Activated CD4-positive, alpha-beta T cell treated with anti-CD3 and anti-CD28 coated beads, Interleukin-2, amount 10 ng/mL, durations not matched to agents 24 days and 14 days (primary cell): Measurements from ENCODE around the gene ZNF385D. TPM values are rescaled to one million over a fixed set of nuclear protein-coding genes. Genes with fewer than 3 reads are reported as not detected.

ENCODE experiments used
- DNase-seq: peaks from one replicate; pipeline ENCODE4 v3.0.0; 2022
- H3K27ac Mint-ChIP-seq: one replicate; pipeline ENCODE4 v1.8.0; 2022; ENCODE audit warnings: mild to moderate bottlenecking, mixed read lengths
- H3K27me3 Mint-ChIP-seq: one replicate; pipeline ENCODE4 v1.8.0; 2022; ENCODE audit warnings: mixed read lengths
- H3K36me3 Mint-ChIP-seq: one replicate; pipeline ENCODE4 v1.8.0; 2022; ENCODE audit warnings: low read depth, mild to moderate bottlenecking, mixed read lengths
- H3K4me1 Mint-ChIP-seq: one replicate; pipeline ENCODE4 v1.8.0; 2021; ENCODE audit warnings: mixed read lengths
- H3K4me3 Mint-ChIP-seq: one replicate; pipeline ENCODE4 v1.8.0; 2022; ENCODE audit warnings: mild to moderate bottlenecking, moderate library complexity, mixed read lengths
- H3K9me3 Mint-ChIP-seq: one replicate; pipeline ENCODE4 v1.8.0; 2021; ENCODE audit warnings: mixed read lengths
- intact Hi-C: fragments of 100-400 bp; cut with micrococcal nuclease; formaldehyde crosslinking; loops from one replicate; pipeline ENCODE4 v1.15.1; 2023
- total RNA-seq: library from RNA; stranded (reverse); gene quantifications from 2 replicates; pipeline ENCODE4 v1.2.3, GENCODE V29; 2022

Gene ZNF385D
- total RNA-seq, 1 donor from 2014 or later: not detected

- no peak overlapping the region for H3K27ac Mint-ChIP-seq
- H3K9me3 Mint-ChIP-seq: peaks cover 8% of the 10 kb centered on the region
- no peaks in the 10 kb centered on the region for H3K4me1 Mint-ChIP-seq
- no peaks in the 10 kb centered on the region for H3K36me3 Mint-ChIP-seq
- intact Hi-C loops: no loop called here
- DNase-seq: no peak
- no peaks in the 10 kb centered on the region for H3K27me3 Mint-ChIP-seq
- H3K4me3 Mint-ChIP-seq: no peak overlapping the region
These were observed 315.1 kb downstream of the ZNF385D start for GRCh38 chr3:21435871-21436270.

GRCh38 chr3:21434310-21434709 lies 316.7 kb downstream of the ZNF385D start:
- no peaks in the 10 kb centered on the region for H3K27me3 Mint-ChIP-seq

GRCh38 chr3:21433751-21434150 lies 317.3 kb downstream of the ZNF385D start:
- Mint-ChIP-seq H3K27ac (no peak overlapping the region), H3K27me3 (no peaks in the 10 kb centered on the region), H3K9me3 (peaks cover 8% of the 10 kb centered on the region), H3K4me3 (no peak overlapping the region), H3K36me3 (no peaks in the 10 kb centered on the region), H3K4me1 (no peaks in the 10 kb centered on the region)
- DNase-seq: no peak
- intact Hi-C loops: no loop called here

More at GRCh38 chr3:21434310-21434709, 316.7 kb downstream of the ZNF385D start:
- intact Hi-C loops: no loop called here
- H3K27ac Mint-ChIP-seq: no peak overlapping the region
- H3K4me3 Mint-ChIP-seq: no peak overlapping the region
- DNase-seq: no peak
- H3K4me1 Mint-ChIP-seq: no peaks in the 10 kb centered on the region
- H3K9me3 Mint-ChIP-seq: peaks cover 8% of the 10 kb centered on the region
- no peaks in the 10 kb centered on the region for H3K36me3 Mint-ChIP-seq

GRCh38 chr3:21426920-21427319 lies 324.1 kb downstream of the ZNF385D start:
- no peak overlapping the region for H3K27ac Mint-ChIP-seq
- no peak for DNase-seq
- no peaks in the 10 kb centered on the region for H3K27me3 Mint-ChIP-seq
- H3K4me3 Mint-ChIP-seq: no peak overlapping the region
- no peaks in the 10 kb centered on the region for H3K4me1 Mint-ChIP-seq
- no peaks in the 10 kb centered on the region for H3K9me3 Mint-ChIP-seq
- intact Hi-C loops: no loop called here
- no peaks in the 10 kb centered on the region for H3K36me3 Mint-ChIP-seq

- H3K9me3 Mint-ChIP-seq: no peaks in the 10 kb centered on the region
- H3K36me3 Mint-ChIP-seq: no peaks in the 10 kb centered on the region
- H3K27me3 Mint-ChIP-seq: no peaks in the 10 kb centered on the region
- H3K4me3 Mint-ChIP-seq: no peak overlapping the region
- intact Hi-C loops: no loop called here
- DNase-seq: no peak
- no peak overlapping the region for H3K27ac Mint-ChIP-seq
- no peaks in the 10 kb centered on the region for H3K4me1 Mint-ChIP-seq
These were observed 325.3 kb downstream of the ZNF385D start for GRCh38 chr3:21425715-21426114.

- intact Hi-C loops: no loop called here
- Mint-ChIP-seq H3K4me3 (no peak overlapping the region), H3K36me3 (no peaks in the 10 kb centered on the region), H3K27me3 (no peaks in the 10 kb centered on the region), H3K4me1 (no peaks in the 10 kb centered on the region), H3K27ac (no peak overlapping the region), H3K9me3 (no peaks in the 10 kb centered on the region)
- no peak for DNase-seq
These were observed 329.9 kb downstream of the ZNF385D start for GRCh38 chr3:21421096-21421495.

GRCh38 chr3:21417991-21418390 lies 333.0 kb downstream of the ZNF385D start:
- intact Hi-C loops: no loop called here
- DNase-seq: no peak
- Mint-ChIP-seq H3K27me3 (no peaks in the 10 kb centered on the region), H3K4me1 (no peaks in the 10 kb centered on the region), H3K36me3 (no peaks in the 10 kb centered on the region), H3K4me3 (no peak overlapping the region), H3K9me3 (peaks cover 4% of the 10 kb centered on the region), H3K27ac (no peak overlapping the region)

GRCh38 chr3:21414506-21414905 lies 336.5 kb downstream of the ZNF385D start:
- intact Hi-C loops: no loop called here
- no peak for DNase-seq
- Mint-ChIP-seq H3K4me1 (no peaks in the 10 kb centered on the region), H3K9me3 (peaks cover 4% of the 10 kb centered on the region), H3K36me3 (no peaks in the 10 kb centered on the region), H3K27me3 (no peaks in the 10 kb centered on the region), H3K27ac (no peak overlapping the region), H3K4me3 (no peak overlapping the region)

- Mint-ChIP-seq H3K4me3 (no peak overlapping the region), H3K4me1 (no peaks in the 10 kb centered on the region)
These were observed 340.0 kb downstream of the ZNF385D start for GRCh38 chr3:21411058-21411457.

GRCh38 chr3:21409401-21409800 lies 341.6 kb downstream of the ZNF385D start:
- Mint-ChIP-seq H3K36me3 (no peaks in the 10 kb centered on the region), H3K4me1 (no peaks in the 10 kb centered on the region), H3K27me3 (no peaks in the 10 kb centered on the region), H3K4me3 (no peak overlapping the region), H3K27ac (no peak overlapping the region), H3K9me3 (peaks cover 7% of the 10 kb centered on the region)
- no peak for DNase-seq
- intact Hi-C loops: no loop called here

More at GRCh38 chr3:21411058-21411457, 340.0 kb downstream of the ZNF385D start:
- no peaks in the 10 kb centered on the region for H3K27me3 Mint-ChIP-seq
- H3K27ac Mint-ChIP-seq: no peak overlapping the region
- intact Hi-C loops: no loop called here
- H3K36me3 Mint-ChIP-seq: no peaks in the 10 kb centered on the region
- DNase-seq: no peak
- H3K9me3 Mint-ChIP-seq: peaks cover 4% of the 10 kb centered on the region

- Mint-ChIP-seq H3K36me3 (no peaks in the 10 kb centered on the region), H3K27me3 (no peaks in the 10 kb centered on the region), H3K27ac (no peak overlapping the region), H3K4me1 (no peaks in the 10 kb centered on the region), H3K4me3 (no peak overlapping the region), H3K9me3 (peaks cover 3% of the 10 kb centered on the region)
- DNase-seq: no peak
- intact Hi-C loops: no loop called here
These were observed 343.3 kb downstream of the ZNF385D start for GRCh38 chr3:21407743-21408142.

- Mint-ChIP-seq H3K27ac (no peak overlapping the region), H3K4me3 (no peak overlapping the region), H3K27me3 (no peaks in the 10 kb centered on the region), H3K36me3 (no peaks in the 10 kb centered on the region), H3K4me1 (no peaks in the 10 kb centered on the region), H3K9me3 (peaks cover 3% of the 10 kb centered on the region)
- intact Hi-C loops: no loop called here
- DNase-seq: no peak
These were observed 345.0 kb downstream of the ZNF385D start for GRCh38 chr3:21405671-21406667.

- no peak for DNase-seq
- Mint-ChIP-seq H3K27me3 (no peaks in the 10 kb centered on the region), H3K9me3 (no peaks in the 10 kb centered on the region)
These were observed 352.5 kb downstream of the ZNF385D start for GRCh38 chr3:21398461-21398860.

GRCh38 chr3:21393683-21394311 lies 357.2 kb downstream of the ZNF385D start:
- Mint-ChIP-seq H3K27me3 (no peaks in the 10 kb centered on the region), H3K4me1 (no peaks in the 10 kb centered on the region), H3K9me3 (no peaks in the 10 kb centered on the region), H3K36me3 (no peaks in the 10 kb centered on the region), H3K4me3 (no peak overlapping the region), H3K27ac (no peak overlapping the region)
- DNase-seq: no peak
- intact Hi-C loops: no loop called here

More at GRCh38 chr3:21398461-21398860, 352.5 kb downstream of the ZNF385D start:
- H3K4me3 Mint-ChIP-seq: no peak overlapping the region
- no peaks in the 10 kb centered on the region for H3K36me3 Mint-ChIP-seq
- H3K4me1 Mint-ChIP-seq: no peaks in the 10 kb centered on the region
- no peak overlapping the region for H3K27ac Mint-ChIP-seq
- intact Hi-C loops: no loop called here
